Type B pancreatic cell (in vitro differentiated cells): ENCODE results near the gene BMP10. TPM values are rescaled to one million over a fixed set of nuclear protein-coding genes. Genes with fewer than 3 reads are reported as not detected.
"Not testable (repeated sequence)": the region's sequence is repeated elsewhere in the genome, so short reads cannot be mapped to it uniquely, and the experiment has no call there.

Experiments used
- DNase-seq: peaks from one replicate; pipeline ENCODE4 v3.0.0; 2021; ENCODE audit warnings: mixed read lengths; ENCODE audit not compliant: unreplicated experiment; ENCODE audit errors: extremely low spot score
- H3K27ac Mint-ChIP-seq: 2 replicates; pipeline ENCODE4 v1.8.0; 2021; ENCODE audit warnings: mild to moderate bottlenecking, mixed read lengths
- H3K27me3 Mint-ChIP-seq: 2 replicates; pipeline ENCODE4 v1.8.0; 2021; ENCODE audit warnings: mixed read lengths
- H3K36me3 Mint-ChIP-seq: 2 replicates; pipeline ENCODE4 v1.8.0; 2021; ENCODE audit warnings: mixed read lengths
- H3K4me1 Mint-ChIP-seq: one replicate; pipeline ENCODE4 v1.8.0; 2021; ENCODE audit warnings: mixed read lengths; ENCODE audit not compliant: unreplicated experiment
- H3K4me3 Mint-ChIP-seq: 2 replicates; pipeline ENCODE4 v1.8.0; 2021; ENCODE audit warnings: mild to moderate bottlenecking, mixed read lengths
- H3K9me3 Mint-ChIP-seq: 2 replicates; pipeline ENCODE4 v1.8.0; 2021; ENCODE audit warnings: mixed read lengths
- total RNA-seq: library from RNA; stranded (reverse); gene quantifications from 2 replicates; pipeline ENCODE4 v1.2.1, GENCODE V29; 2021; ENCODE audit warnings: low replicate concordance
- TF ChIP-seq, protein P1 (sequence below): fragments of 200-600 bp; sonication (generic); conservative IDR thresholded peaks from 2 replicates; pipeline ENCODE4 v1.5.0; 2021; ENCODE audit warnings: antibody characterized with exemption, mild to moderate bottlenecking

BMP10 gene
- total RNA-seq, 1 donor from 2014 or later, result 0.36 TPM

DNA sequence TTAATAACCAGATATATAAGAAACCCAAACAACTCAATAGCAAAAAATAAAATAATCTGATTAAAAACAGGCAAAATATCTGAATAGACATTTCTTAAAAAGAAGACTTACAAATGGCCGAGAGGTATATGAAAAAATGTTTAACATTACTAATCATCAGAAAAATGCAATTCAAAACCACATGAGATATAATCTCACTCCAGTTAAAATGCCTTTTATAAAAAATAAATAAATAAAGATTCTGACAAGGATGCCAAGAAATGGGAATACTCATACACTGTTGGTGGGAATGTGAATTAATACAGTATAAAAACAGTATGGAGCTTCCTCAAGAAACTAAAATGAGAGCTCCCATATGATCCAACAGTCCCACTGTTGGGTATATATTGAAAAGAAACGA, 33.9 kb upstream of the BMP10 start:
- DNase-seq, result no peak
- Mint-ChIP-seq H3K4me3 (no peak overlapping the region), H3K9me3 (peaks cover 7% of the 10 kb centered on the region), H3K36me3 (no peaks in the 10 kb centered on the region), H3K4me1 (peaks cover 3% of the 10 kb centered on the region), H3K27ac (no peak overlapping the region), H3K27me3 (no peaks in the 10 kb centered on the region)
- TF ChIP-seq, protein P1, sequence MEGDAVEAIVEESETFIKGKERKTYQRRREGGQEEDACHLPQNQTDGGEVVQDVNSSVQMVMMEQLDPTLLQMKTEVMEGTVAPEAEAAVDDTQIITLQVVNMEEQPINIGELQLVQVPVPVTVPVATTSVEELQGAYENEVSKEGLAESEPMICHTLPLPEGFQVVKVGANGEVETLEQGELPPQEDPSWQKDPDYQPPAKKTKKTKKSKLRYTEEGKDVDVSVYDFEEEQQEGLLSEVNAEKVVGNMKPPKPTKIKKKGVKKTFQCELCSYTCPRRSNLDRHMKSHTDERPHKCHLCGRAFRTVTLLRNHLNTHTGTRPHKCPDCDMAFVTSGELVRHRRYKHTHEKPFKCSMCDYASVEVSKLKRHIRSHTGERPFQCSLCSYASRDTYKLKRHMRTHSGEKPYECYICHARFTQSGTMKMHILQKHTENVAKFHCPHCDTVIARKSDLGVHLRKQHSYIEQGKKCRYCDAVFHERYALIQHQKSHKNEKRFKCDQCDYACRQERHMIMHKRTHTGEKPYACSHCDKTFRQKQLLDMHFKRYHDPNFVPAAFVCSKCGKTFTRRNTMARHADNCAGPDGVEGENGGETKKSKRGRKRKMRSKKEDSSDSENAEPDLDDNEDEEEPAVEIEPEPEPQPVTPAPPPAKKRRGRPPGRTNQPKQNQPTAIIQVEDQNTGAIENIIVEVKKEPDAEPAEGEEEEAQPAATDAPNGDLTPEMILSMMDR, result no peak

DNA sequence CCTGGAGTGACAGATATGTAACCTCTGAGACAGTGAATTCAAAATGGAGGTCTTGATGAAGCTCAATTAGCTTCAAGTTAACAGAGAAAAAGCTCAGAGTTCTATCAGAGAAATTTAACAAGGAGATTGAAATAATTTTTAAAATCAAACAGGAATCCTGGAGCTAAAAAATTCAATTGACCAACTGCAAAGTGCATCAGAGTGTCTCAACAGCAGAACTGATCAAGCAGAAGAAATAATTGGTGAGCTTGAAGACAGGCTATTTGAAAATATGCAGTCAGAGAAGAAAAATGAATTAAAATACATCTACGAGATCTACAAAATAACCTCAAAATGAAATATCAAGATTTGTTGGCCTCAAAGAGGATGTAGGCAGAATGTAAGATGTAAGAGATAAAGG, 30.4 kb upstream of the BMP10 start:
- no peak overlapping the region for H3K27ac Mint-ChIP-seq
- H3K36me3 Mint-ChIP-seq, result no peaks in the 10 kb centered on the region
- no peaks in the 10 kb centered on the region for H3K4me1 Mint-ChIP-seq
- H3K4me3 Mint-ChIP-seq, result no peak overlapping the region
- TF ChIP-seq, protein P1, result no peak
- H3K27me3 Mint-ChIP-seq, result no peaks in the 10 kb centered on the region
- no peak for DNase-seq
- H3K9me3 Mint-ChIP-seq, result peaks cover 7% of the 10 kb centered on the region

DNA sequence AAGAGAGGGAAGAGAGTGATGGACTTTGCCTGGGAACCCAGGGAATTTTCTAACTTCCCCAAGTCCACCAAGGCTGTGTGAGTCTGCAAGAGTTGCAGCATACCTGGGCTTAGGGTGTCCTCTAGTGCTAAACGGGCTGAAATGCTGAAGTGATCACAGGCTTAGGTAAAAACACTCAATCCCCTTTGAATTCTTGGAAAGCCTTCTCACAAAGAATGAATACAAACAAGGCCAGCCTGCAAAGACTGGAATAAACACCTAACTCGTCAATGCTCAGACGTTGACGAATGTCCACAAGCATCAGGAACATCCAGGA, 30.0 kb upstream of the BMP10 start:
- peaks cover 7% of the 10 kb centered on the region for H3K9me3 Mint-ChIP-seq
- no peak overlapping the region for H3K27ac Mint-ChIP-seq
- H3K4me1 Mint-ChIP-seq, result no peaks in the 10 kb centered on the region
- DNase-seq, result no peak
- no peaks in the 10 kb centered on the region for H3K27me3 Mint-ChIP-seq
- no peaks in the 10 kb centered on the region for H3K36me3 Mint-ChIP-seq
- TF ChIP-seq, protein P1, result no peak
- H3K4me3 Mint-ChIP-seq, result no peak overlapping the region

DNA sequence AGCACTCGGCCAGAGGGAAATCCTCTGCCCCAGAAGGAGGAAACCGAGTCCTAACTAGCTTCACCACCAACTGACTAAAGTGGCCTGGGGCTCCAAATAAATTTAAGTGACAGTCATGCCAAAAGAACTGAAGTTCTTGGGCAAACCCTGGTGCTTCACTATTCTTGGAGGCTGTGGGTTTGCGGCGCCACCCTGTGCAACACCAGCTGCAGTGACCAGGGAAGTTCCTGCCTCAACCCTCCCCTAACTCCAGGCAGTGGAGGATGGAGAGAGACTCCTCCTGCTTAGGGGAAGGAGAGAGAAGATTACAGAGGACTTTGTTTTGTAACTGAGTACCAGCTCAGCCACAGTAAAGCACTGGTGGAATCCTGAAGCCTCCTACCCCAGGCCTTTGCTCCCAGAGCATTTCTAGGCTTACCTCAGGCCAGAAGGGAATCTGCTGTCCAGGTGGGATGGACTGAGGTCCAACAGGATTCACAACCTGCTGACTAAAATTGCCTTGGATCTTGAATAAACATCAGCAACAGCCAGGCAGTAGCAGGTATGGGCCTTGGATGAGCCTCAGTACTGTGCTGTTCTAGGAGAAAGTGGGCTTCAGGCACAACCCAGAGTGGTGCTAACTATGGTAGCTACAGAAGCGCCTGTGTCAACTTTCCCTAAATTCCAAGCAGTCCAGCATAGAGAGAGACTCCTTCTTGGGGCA, 29.4 kb upstream of the BMP10 start:
- no peak overlapping the region for H3K27ac Mint-ChIP-seq
- H3K4me3 Mint-ChIP-seq, result no peak overlapping the region
- TF ChIP-seq, protein P1, result no peak
- DNase-seq, result no peak
- H3K36me3 Mint-ChIP-seq, result no peaks in the 10 kb centered on the region
- H3K4me1 Mint-ChIP-seq, result no peaks in the 10 kb centered on the region
- peaks cover 7% of the 10 kb centered on the region for H3K9me3 Mint-ChIP-seq
- H3K27me3 Mint-ChIP-seq, result peaks cover 2% of the 10 kb centered on the region

DNA sequence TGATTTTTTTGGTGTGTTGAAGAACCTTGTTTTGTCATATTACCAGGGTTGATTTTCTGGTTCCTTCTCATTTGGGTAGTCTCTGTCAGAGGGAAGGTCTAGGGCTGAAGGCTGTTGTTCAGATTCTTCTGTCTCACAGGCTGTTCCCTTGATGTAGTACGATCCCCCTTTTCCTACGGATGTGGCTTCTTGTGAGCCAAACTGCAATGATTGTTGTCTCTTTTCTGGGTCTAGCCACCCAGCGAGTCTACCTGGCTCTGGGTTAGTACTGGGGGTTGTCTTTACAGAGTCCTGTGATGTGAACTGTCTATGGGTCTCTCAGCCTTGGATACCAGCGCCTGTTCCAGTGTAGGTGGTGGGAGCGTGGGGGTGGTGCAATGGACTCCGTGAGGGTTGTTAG, 24.8 kb upstream of the BMP10 start:
- not testable (repeated sequence) for H3K9me3 Mint-ChIP-seq, DNase-seq, H3K27ac Mint-ChIP-seq, H3K4me3 Mint-ChIP-seq, H3K27me3 Mint-ChIP-seq, H3K36me3 Mint-ChIP-seq, H3K4me1 Mint-ChIP-seq

DNA sequence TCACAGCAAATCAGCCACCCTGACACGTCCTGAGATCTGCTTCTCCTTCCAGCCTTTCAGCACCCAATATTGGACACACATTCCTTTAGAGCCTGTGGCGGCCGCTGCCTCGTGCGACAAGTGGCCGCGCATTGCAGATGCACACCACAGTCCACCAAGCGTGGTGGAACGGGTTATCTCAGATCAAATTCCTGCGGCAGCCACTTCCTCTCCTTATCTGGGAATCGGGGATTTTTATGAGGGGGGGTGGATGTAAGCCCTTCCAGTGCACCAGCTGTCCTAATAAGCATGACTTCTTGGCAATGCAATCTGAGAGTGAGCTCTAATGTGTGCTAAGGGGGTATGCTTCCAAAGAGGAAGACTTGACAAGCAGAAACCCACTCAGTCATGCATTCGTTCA, 18.3 kb upstream of the BMP10 start:
- DNase-seq, result no peak
- Mint-ChIP-seq H3K4me3 (no peak overlapping the region), H3K4me1 (no peaks in the 10 kb centered on the region), H3K27me3 (peaks cover 11% of the 10 kb centered on the region), H3K27ac (no peak overlapping the region), H3K9me3 (no peaks in the 10 kb centered on the region), H3K36me3 (no peaks in the 10 kb centered on the region)
- TF ChIP-seq, protein P1, result no peak
